ENCODE data around the gene RBL1.
A peak's percentile ranks its signal among the peaks of the same experiment; 100 is the strongest.
"Not testable (repeated sequence)": the region's sequence is repeated elsewhere in the genome, so short reads cannot be mapped to it uniquely, and the experiment has no call there.

RBL1 gene

GRCh38 chr20:36994221-36994620 lies 101.6 kb downstream of the RBL1 start:
- DNase-seq, result not testable (repeated sequence)

- DNase-seq, result no peak
Measured at GRCh38 chr20:36992802-36993334, 102.9 kb downstream of the RBL1 start.

GRCh38 chr20:36991703-36992102 lies 104.1 kb downstream of the RBL1 start:
- DNase-seq, result no peak

DNA sequence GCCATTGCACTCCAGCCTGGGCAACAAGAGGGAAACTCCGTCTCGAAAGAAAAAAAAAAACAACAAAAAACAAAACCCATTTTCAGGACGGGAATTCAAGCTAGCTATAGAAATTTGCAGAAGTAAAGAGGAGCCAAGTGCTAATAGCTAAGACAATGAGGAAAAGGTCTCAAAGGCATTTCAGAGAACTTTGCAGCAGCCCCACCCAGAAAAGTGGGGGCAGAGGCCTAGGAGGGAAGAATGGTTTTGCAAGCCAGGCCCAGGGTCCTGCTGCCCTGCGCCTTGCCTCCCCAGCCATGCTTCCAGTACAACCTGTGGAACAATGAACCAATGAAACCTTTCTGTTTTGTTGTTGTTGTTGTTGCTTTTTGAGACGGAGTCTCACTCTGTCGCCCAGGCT lies 106.0 kb downstream of the RBL1 start:
- DNase-seq, result no peak

DNA sequence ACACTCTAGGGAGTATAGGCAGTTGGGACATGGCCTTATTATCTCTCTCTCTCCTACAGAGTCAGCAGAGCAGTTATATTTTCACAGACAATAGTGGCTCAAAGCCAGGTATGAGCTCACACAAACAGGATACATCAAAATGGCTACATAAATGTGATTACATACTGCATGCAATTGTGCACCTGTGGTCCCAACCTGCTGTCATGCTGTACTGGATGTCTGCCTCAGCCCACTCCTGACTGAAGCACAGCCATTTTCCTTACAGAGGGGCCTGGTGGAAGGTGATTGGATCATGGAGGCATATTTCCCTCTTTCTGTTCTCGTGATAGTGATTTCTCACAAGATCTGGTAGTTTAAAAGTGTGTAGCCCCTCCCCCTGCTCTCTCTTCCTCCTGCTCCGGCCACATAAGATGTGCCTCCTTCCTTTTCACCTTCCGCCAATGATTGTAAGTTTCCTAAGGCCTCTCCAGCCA lies 107.3 kb downstream of the RBL1 start:
- no peak for DNase-seq

- DNase-seq, result no peak
Measured at GRCh38 chr20:36984257-36984638, 111.5 kb downstream of the RBL1 start.

DNA sequence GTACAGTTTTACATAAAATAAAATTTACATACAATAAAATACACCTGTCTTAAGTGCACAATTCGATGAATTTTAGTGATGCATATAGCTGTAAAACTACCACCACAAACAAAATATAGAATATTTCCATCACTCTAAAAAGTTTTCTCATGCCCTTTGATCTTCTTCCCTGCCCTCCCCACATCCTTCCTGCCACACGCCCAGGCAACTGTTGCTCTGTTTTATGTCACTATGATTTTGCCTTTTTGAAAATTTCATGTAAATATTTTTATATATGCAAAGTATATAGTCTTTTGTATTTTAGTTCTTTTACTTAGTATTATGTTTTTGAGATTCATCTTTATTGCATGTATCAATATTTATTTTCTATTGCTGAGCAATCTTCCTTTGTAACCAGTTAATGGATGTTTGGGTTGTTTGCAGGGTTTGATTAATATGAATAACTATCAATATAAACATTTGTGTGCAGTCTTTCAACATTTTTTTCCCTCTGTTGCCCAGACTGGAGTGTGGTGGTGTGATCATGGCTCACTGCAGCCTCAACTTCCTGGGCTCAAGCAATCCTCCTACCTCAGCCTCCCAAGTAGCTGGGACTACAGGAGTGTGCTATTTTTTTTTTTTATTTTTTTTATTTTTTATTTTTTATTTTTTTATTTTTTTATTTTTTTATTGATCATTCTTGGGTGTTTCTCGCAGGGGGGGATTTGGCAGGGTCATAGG lies 120.5 kb downstream of the RBL1 start:
- DNase-seq, result no peak

DNA sequence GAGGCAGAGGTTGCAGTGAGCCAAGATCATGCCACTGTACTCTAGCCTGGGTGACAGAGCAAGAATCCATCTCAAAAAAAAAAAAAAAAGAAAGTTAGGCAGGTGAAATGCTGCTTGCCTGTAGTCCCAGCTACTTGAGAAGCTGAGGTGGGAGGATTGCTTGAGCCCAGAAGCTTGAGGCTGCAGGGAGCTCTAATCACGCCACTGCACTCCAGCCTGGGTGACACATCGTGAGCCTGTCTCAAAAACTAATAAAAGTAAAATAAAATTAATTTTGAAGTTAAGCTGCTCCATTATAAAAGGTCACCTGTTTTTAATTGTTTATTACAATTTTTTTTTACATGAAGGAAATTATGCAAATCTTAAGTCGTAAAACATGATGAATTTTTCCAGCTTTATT lies 121.1 kb downstream of the RBL1 start:
- no peak for DNase-seq

- DNase-seq, result no peak
Measured at GRCh38 chr20:36971103-36971502, 124.7 kb downstream of the RBL1 start.

DNA sequence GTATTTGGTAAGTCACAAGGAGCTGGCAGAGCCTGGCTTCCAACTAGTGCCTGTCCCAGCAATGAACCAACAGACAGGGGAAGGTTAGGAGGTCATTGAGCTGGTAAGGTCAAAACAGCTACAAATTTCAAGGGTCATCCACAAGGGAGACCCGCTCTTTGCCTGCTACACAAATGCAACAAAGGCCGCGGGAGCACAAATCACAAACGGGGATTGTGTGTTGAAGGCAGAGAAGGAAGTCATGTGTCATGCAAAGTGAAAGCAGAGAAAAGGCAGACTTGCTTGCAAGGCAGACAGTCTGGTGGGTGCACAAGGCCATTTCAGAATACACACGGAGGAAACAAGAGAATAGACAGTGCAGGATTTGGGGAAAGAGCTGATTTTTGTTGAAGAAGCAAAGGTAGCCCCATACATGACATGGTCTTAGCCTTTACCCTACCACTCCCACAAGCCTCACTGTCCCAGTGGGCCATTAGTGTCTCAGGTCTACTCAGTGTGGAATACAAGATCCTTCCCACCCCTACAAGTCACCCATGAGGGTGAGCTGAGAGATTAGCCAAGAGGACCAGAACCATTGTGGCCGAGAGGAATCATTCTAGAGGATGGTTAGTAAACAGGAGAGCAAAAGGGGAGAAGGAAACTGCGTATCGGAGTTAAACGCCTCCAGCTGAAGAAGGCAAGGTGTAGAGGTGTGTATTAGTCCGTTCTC lies 126.2 kb downstream of the RBL1 start:
- no peak for DNase-seq

DNA sequence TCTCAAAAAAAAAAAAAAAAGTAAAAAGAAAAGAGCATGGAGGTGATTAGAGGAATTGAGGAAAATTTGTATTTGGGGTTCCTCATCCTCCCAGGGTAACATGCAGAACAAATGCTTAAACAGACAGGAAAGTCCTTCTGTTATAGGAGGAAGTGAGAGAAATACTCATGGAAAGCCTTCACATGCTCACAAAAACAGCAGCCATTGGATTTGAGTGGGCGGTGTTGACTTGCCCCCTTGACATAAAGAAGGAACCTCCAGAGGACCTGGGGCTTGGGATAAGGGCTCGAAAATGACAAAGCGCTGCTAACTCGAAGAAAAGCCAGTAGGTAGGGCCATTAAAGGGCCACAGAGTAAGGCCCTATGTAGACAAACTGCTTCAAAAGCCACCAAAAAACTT lies 126.7 kb downstream of the RBL1 start:
- DNase-seq, result no peak

- no peak for DNase-seq
Measured at GRCh38 chr20:36967636-36968035, 128.2 kb downstream of the RBL1 start.

DNA sequence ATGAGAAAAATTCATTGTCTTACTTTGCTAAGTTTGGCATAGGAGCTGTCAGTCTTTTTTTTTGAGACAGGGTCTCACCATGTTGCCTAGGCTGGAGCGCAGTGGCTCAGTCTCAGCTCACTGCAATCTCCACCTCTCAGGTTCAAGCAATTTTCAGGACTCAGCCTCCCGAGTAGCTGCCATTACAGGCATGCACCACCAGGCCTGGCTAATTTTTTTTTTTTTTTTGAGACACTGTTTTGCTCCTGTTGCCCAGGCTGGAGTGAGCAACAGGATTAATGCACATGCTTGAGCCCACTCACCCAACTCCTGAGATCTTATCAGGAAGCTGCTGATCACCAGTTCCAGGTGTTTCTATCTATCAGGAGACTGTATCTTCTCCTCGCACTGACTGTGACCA lies 128.8 kb downstream of the RBL1 start:
- not testable (repeated sequence) for DNase-seq

GRCh38 chr20:36962354-36962941 lies 133.3 kb downstream of the RBL1 start:
- not testable (repeated sequence) for DNase-seq

DNA sequence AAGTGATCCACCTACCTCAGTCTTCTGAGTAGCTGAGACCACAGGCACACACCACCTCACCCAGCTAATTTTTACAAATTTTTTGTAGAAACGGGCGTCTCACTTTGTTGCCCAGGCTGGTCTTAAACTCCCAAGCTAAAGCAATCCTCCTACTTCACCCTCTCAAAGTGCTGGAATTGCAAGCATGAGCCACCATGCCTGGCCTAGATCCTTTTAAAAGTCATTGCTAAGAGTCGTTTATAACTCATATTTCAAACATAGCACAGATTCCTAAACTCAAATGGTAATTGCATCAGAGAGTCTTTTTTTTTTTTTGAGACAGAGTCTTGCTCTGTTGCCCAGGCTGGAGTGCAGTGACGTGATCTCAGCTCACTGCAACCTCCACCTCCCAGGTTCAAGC lies 136.6 kb downstream of the RBL1 start:
- no peak for DNase-seq

DNA sequence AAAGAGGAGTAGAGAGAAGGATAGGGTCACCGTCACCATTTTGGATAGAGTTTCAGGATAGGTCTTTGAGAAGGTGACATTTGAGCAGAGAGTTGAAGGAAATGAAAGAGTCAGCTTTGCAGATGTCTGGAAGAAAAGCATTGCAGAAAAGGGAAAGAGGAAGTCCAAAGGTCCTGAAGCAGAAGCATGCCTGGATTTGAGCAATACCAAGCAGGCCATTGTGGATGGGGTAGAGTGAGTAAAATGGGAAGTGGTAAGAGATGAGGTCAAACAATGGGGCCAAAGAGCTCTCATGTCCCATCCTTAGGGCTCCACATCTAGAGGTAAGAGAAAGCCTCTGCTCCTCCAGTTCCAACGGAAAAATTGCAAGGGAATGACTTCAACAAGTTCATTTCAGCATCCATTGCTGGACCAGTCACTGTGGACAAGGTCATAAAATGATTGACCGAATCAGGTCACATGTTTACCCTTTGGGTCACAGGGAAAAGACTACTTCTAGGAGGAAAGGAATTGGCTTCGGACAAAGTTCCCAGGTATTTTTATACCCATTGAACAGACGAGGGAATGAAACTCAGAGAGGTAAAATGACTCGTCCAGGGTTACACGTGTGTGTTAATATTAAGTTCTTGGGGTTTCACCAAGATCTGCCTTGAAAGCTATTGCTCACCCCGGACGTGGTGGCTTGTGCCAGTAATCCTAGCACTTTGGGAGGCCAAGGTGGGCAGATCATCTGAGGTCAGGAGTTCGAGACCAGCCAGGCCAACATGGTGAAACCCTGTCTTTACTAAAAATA lies 137.7 kb downstream of the RBL1 start:
- no peak for DNase-seq

DNA sequence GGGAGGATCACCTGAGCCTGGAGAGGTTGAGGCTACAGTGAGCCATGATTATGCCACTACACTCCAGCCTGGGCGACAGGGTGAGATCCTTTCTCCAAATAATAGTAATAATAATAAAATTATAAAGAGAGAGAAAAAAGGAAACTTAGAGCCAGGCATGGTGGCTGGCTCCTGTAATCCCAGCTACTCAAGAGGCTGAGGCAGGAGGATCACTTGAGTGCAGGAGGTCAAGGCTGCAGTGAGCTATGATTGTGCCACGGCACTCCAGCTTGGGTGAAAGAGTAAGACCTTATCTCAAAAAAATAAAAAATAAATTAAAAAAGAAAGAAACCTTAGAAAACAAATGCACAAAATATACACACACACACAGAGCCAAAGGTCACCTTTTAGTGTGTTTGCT lies 139.1 kb downstream of the RBL1 start:
- DNase-seq, result no peak

DNA sequence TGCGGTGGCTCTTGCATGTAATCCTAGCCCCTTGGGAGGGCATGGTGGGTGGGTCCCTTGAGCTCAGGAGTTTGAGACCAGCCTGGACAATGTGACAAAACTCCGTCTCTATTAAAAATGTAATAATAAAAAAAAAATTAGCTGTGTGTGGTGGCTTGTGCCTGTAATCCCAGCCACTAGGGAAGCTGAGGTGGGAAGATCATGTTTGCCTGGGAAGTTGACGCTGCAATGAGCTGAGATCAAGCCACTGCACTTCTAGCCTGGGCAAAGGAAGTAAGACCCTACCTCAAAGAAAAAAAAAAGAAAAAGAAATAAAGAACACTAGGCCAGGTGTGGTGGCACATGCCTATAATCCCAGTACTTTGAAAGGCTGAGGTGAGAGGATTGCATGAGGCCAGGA lies 139.8 kb downstream of the RBL1 start:
- no peak for DNase-seq

GRCh38 chr20:36951979-36952738 lies 143.6 kb downstream of the RBL1 start:
- no peak for DNase-seq

DNA sequence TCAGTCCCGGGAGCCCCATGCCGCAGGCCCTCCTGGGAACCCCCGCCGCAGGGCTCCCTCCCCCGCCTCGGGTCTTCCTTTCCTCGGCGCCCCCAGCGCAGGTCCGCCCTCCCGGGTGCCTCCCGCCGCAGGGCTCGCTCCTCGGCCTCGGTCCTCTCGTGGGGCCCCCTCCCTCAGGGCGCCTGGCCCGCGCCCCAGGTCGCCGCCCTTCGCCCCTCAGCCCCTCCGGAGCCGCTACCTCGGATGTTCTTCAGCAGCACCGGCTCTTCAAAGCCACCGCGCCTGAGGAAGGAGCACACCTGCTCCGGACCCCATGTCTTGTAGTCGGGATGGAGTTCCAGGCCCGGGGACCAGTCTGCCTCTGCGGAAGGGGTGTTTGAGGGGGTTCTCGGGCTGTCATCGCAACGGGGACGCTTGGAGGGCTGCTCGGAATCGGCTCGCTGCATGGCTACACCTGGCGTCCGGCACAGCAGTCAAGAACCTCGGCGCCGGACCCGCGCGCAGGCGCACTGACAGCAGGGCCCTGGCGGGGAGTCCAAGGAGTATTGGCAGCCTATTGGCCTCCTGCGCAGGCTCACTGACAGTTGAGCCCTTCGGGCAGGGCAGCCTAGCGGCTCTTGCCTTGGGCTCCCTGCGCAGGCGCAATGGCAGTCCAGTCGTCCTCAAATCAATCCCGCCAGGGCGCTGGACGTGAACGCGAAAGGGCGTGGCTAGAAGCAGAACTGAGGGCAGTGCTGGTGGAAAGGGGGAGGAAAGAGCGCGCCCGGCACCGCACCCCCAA lies 144.4 kb downstream of the RBL1 start, which contains the start of gene SAMHD1:
Gene SAMHD1, minus strand, starts transcription at position 511 of the 781 bp plus-strand sequence. Its CDS starts 65 bp downstream, at position 446.
- peak; percentile 94 for DNase-seq

All from DMS 273 treated with DMSO at 0.1 percent for 48 hours (cell line).